Stimulated activated CD8-positive, alpha-beta memory T cell treated with anti-CD3 and anti-CD28 coated beads, Interleukin-7, amount 100 ng/mL, for 4 hours (primary cell): ENCODE data around the gene SLIT1.
"Not testable (repeated sequence)": the region's sequence is repeated elsewhere in the genome, so short reads cannot be mapped to it uniquely, and the experiment has no call there.

ENCODE experiments used
- DNase-seq, 2 donors: peaks; one replicate each; pipeline ENCODE4 v3.0.0-alpha.2; 2020; ENCODE audit warnings: low read depth in 2 of 2

SLIT1 gene

DNA sequence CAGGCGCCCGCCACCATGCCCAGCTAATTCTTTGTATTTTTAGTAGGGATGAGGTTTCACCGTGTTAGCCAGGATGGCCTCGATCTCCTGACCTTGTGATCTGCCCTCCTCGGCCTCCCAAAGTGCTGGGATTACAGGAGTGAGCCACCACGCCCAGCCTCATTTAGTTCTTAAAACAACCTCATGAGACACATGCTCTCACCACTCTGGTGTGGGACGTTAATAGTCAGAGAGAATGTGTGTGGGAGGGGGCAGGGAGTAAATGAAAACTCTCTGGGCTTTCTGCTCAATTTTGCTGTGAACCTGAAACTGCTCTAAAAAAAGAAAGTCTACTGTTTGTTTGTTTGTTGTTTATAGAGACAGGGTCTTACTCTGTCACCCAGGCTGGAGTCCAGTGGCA, 103.2 kb downstream of the SLIT1 start:
- DNase-seq, result not testable (repeated sequence)

DNA sequence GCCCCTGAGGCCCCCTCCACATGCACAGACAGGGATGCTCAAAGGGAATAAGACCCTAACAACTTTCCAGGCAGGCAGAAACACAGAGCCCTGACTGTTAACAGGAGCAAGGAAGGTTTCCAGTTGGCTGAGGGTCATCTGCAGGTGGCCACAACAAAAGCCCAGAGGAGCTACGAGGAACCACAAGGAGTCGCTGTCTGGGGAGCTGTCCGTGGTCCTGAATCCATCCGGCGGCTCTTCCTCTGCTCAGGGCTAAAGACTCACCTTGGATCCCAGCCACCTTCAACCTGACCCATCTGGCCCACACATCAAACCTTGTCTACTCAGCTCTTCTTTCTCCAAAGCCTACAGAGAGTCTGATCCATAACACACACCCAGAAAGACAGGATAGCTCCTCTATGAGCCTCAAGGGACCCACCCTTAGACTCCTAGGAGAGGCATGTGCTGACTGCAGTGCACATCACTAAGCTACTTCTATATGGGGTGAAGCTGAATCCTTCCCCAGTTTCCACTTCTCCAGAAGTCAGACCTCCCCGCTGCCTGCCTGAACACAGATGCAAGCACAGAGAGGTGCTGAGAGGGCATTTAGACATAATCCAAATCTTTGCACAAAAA, 104.0 kb downstream of the SLIT1 start:
- peak in 1 of 2 donors; percentile 17 for DNase-seq

DNA sequence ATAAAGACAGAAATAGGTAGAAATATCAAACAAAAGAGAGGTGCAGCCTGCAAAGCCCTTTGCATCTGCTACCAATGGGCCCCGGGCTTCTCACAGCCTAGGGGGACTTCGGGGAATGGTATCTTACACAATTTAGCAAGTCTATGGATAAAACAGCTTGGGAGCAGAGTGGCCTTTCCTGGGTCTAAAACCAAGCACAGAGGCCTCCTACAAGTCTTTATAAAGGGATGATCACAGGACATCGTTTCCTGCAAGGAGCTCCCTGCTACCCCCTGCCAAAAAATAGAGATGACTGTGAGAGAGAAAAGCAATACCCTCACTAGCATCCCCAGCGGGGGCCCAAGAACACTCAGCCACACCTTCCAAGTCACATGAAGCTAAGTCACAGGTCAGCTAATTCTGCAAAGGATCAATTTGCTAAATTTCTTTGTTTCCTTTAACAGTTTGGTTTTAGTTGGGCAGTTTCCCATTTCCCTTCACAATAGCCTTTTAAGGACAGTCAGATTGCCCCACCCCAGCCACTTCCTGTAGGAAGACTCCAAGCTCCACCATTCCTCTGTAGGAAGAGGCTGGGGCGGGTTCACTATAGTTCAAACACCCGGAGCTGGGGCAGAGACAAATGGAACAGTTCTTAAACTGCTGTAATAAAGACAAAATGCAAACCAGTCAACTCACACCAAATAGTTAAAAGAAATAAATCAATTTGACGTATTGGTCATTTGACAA, 105.5 kb downstream of the SLIT1 start:
- DNase-seq, result no peak

DNA sequence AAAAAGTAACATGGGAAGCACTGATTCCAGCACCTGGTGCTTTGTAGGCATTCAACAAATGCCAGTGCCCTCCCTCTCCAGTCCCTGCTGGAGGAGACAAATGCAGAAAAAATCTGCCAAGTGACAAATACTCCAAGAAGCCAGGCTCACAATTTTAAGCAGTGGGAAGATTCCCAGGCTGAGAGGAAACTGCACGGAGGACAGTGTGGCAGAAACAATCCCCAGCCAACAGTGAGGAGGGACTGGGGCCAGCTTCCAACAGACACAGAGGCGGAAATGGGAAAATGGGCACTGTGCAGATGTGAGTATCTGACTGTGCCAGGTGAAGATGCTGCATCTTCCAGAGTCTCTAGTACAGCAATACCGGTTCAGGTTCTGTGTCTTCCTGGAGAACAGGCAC, 106.3 kb downstream of the SLIT1 start:
- DNase-seq, result no peak

DNA sequence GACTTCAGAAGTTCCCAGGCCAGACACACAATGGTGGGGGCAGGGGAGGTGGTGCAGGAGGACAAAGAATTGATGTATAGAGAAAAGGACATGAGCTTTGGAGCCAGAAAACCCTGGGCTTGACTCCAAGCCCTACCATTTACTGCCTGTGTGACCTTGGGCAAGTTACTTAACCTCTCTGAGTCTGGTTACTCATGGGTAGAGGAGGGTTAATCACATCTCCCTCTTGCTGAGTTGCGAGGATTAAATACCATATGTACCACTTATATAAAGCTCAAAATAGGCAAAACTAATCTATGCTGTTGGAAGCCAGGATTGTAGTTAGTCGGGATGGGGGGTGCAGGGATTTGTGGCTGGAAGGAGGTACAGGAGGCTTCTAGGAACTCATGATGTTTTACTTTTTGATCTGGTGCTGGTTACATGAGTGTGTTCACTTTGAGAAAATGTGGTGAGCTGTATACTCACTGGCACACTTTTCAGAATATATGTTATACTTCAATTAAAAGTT, 106.8 kb downstream of the SLIT1 start:
- DNase-seq, result no peak

DNA sequence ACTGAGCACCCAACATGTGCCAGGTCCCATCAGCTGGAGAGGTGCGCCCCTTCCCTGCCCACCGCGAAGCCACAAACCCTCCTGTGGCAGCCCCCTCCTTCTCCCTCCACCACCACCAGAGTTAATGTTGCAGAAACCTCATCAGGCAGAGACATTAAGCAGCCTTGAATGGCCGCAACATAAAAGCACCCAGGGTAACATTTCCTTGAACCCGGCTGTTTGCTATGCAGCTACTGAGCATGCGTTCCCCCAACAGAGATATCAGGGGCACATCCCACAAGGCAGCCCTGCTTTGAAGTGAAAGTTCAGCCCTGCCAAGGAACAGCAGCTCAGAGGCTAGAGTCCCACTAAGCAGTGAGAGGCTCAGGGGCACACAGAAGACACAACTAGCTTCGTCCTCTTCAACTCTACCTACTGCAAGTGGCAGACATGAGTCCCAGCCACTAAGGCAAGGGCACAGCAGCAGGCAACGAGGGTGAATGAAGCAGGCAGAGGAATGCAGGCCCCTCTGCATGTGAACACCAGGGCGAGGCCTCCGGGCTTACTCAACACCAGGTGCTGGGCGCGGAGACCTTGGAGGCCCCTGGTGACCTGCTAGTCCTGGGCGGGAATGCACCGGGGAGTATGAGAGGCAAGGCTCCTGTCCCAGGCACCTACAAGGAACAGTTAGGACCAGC, 107.4 kb downstream of the SLIT1 start:
- DNase-seq, result no peak

DNA sequence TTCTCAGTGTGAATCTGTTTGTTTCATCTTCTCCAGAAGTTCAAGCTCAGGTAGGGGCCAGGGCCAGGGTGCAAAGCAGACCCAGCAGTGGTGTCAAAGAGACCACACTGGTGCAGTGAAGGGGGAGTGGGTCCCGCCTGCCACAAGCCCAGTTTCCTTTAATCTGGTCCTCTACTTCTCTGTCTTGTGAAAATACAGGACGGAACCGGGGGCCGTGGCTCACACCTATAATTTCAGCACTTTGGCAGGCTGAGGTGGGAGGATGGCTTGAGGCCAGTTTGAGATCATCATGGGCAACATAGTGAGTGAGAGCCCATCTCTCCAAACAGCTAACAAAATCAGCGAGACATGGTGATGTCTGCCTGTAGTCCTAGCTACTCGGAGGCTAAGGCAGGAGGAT, 109.0 kb downstream of the SLIT1 start:
- no peak for DNase-seq

DNA sequence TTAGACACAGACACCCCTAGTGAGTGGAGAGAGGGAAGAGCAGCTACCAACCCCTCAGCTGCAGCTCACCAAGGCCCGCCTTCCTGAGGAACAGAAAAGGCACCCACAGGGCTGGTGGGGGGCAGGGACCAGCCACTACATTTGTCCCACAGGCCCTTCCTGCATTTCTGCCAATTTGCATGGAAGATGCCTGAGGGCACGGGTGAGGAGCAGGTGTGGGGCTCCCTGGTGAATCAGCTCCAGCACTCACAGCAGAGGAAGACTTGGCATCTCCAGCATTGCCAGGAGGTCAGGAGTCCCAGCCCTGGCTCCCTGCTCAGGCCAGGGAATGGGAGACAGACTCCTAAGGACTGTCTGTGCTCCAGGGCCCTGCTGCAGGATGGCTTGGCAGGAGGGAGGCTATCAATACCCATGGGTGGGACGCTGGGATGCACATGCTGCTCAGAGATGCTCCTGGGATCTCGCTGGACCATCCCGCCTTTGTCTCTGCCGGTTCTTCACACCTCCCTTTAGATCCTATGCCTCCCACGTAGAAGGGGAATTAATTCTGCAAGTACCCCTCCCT, 109.7 kb downstream of the SLIT1 start:
- DNase-seq, result no peak

DNA sequence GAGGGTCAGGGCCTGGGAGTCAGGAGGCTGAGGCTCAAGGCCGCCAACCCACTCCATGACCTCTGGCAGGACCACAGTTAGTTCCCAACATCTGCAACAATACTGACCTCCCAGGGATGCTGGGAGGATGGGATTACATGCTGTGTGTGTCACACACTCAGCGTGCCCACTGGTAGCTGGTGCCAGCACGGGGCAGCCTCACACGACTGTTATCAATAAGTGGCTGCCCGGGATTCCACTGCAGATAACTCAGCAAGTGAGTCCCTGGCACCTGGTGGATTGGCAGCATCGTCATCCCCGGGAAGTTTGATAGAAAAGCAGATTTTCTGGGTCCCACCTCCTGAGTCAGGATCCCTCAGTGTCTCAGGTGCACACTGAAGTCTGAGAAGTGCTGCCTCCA, 110.3 kb downstream of the SLIT1 start:
- no peak for DNase-seq

DNA sequence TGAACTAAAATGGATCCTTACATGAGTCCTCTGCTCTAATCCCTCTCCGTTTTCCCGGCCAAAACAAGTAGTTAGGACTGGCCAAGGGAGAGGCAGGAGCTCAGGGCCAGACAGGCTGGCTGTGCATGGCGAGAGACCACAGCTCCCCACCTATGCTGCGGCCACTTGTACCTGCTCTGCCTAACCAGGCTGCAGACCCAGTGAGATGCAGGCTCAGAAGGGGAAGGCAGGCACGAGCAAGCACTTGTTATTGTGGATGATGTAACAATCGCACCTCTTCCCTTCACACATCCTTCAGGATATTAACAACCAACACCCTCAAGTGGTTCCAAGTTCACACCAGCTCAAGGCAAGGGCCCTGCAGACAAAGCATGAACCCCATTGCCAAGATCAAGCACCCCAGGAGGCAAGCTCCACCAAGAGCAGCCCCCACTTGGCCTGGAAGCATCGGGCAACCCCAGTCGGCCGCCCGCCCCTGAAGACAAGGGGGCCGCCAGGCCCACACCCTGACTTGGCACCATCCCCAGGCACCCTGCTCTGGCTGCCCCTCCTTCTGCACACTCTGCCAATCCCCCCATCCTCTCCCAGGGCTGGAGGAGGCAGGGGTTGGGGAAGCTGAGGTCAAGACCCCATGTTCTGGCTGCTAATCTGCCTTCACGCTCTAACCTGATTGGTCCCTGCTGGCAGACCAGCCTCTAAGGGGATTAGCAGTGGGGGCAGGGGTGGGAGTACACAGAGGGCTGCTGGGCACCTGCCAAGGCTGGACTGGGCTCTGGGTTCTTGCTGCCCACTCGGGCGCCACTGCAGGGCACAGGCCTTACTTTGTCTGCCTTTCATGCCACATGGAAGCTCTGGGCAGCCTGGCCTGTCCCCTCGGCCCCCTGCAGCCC, 111.3 kb downstream of the SLIT1 start:
- DNase-seq, result no peak

DNA sequence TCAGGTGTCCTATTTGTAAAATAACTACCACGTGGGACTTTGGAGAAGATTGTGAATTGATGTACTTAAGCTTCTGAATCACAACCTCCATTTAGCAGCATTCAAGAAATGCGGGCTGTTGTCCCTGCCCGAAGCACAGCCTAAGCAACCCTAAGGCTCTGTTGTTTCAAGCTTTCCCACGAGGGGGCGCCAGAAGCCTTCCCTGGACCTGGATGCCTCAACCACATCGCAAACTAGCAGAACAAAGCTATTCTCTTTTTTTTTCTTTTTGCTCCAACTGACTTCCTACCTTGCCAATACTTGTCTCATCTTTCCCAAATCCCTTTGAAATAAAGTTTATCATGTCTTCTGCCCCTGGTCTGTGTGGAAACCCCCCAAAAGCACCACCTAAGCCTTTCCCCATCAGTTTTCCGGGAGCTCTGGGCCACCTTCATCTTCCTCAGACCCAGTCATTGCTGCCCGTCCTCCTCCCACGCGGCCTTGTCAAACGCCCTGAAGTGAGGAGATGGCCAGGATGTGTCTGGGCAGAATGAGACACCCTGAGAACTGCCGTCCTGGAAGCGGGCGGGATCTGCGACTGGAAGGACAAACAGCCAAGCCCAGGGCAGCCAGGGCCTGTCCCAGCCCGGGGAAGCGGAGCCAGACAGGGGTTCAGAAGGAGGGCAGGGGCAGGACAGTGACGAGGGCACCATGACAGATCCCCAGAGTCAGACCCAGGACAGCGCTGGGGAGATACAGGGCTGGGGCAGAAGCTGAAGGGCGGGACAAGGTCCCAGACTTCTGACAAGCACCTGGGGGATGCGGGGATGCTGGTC, 112.7 kb downstream of the SLIT1 start:
- DNase-seq, result peak; percentile 50 to 67

DNA sequence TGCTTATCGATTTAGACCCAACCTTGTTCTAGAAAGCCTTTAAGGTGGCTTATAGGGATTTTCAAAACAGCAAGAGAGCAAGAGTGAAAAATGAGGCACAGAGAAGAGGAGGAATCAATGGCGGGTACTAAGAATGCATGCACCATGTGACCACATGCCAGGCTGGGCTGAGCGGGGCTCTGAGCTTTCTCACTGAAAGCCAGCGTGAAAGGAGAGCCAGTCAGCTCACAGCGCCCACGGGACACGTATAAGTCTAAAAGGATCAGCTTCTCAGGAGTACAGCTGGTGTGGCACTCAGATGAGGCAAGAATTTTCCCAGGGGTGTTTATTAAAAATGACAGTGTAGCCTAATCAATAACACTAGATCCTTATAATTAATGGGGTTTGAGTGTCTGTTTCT, 114.3 kb downstream of the SLIT1 start:
- DNase-seq, result no peak

DNA sequence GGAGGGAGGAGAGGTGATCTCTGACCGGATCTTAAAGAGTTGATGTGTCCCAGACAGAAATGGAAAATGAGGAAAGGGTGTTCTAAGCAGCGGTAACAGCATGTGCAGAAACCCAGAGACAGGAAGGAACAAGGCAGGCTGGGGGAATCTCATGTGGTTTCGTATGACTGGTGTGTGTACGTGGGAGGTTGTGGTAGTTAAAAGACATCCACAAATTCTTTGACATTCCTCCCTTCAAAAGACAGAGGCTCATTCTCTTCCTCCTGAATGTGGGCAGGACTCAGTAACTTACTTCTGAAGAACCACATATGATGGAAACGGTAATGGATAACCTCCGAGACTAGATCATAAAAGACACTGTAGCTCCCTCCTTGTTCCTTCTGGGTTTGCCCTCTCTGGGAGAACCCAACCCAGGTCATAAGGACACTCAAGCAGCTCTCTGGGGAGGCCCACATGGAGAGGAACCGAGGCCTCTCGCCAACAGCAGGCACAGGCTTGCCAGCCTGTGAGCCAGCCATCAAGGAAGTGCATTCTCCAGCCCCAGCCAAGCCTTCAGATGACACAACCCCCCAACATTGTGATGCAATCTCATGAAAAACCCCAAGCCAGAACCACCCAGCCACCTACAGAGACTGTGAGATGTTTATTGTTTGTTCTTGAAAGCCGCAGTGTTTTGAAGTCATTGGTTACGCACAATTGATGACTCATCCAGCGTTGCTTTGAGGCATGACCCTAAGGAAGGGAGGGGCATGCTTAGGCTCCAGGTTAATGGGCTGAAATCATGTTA, 116.0 kb downstream of the SLIT1 start:
- DNase-seq, result no peak

DNA sequence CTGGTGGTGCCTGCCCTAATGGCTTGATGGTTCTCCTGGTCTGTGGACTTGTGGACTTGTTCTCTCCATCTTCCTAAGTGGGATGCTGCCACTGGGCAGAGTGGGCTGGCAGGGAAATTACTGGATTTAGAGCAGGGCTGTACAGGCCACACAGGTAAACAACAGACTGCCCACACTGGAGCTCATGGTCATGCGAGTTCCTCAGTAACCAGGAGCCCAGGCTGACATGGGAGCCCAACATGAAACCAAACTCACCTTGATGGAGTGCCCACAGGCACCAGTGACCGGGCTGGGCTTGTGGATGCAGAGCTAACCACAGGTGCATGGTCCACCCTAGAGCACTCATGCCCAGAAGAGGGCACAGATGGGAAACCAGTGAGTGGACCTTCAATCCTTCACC, 116.7 kb downstream of the SLIT1 start:
- DNase-seq, result no peak

DNA sequence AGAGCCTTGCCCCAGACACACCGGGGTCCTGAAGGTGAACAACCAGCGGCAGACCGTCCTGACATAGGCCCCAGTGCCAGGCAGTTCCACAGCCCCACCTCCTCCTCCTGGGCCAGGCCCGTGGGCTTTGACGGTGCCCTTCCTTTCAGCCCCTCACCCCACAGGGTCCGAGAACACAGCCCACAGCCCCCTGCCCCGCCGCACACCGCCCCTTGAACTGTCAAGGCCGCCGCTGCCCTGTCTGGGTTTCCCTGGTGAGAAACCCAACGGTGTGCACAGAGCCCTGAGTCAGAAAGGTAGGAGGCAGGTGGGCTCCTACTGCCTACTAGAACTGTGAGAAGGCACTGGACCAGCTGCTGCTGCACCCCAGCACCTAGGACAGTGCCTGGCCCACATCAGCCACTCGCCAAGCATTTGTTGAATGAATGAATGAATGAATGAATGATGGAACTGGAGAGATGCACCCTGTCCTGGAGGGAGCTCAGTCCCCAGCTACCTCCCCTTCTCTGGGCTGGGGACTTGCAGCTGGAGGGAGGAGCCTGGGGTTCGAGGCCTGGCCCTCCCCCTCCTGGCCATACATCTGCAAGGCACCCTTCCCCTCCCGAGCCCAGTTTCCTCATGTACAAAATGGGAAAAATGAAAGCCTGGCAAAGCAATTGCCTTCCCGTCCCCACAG, 117.9 kb downstream of the SLIT1 start:
- no peak for DNase-seq

DNA sequence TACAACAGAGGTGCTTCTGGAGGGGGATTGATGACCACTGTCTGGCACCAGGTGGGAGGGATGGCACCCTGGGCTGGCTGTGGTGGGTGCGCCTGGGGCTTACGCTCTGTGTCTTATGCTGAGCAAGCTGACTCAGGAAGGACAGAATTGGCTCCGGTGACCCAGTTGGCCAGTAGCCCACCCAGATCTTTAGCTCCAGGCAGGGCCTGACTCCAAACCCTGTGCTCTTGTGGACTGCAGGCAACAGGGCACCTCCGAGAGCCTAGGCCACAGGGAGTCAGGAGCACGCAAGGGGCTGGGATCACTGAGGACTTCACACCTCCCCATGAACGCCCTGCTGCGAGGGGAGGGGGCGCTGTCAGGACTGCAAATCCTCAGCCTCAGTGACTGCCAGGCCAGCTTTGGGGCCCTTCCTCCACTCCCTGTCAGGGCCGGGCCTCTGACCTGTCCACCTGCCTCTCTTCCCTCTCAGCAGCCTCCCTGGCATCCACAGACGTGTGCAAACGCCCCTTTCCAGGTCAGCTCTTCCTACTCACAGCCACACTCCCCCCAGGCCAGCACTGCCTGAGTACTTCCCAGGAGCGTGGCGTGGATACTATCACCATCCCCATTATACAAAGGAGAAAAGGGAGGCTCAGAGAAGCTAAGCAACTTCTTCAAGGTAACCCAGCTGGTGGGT, 118.7 kb downstream of the SLIT1 start:
- DNase-seq, result no peak

DNA sequence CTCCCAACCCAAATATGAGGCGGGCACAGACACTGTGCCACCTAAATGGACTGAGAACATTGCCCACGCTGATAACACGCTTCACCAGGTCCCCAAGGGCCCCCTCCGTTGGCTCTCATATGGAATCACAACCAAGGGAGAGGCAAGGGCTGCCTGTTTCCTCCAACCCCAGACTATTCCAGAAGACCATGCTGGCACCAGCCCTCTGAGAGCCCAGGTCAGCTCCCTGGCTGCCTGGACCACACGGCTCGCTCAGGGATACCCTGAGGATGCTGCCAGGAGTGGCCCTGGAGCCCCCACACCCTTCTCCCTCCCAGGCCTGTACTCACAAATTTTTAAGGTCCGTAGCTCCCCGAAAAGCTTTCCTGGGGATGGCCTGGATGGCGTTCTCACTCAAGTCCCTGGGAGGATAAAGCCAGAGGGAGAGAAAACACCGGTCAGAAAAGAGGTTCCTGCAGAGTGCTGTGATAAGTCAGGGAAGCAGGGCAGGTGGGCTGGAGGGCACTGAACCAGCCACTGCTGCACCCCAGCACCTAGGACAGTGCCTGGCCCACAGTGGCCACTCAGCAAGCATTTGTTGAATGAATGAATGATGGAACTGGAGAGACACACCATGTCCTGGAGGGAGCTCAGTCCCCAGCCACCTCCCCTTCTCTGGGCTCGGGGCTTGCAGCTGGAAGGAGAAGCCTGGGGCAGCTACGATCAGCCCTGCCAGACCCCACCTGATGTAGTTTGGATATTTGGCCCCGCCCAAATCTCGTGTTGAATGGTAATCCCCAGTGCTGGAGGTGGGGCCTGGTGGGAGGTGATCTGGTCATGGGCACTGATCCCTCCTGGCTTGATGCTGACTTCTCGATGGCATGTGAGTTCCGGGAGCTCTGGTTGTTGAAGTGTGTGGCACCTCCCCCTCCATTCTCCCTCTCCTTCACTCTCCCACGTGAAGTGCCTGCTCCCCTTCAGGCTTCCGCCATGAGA, 119.8 kb downstream of the SLIT1 start:
- DNase-seq, result no peak

DNA sequence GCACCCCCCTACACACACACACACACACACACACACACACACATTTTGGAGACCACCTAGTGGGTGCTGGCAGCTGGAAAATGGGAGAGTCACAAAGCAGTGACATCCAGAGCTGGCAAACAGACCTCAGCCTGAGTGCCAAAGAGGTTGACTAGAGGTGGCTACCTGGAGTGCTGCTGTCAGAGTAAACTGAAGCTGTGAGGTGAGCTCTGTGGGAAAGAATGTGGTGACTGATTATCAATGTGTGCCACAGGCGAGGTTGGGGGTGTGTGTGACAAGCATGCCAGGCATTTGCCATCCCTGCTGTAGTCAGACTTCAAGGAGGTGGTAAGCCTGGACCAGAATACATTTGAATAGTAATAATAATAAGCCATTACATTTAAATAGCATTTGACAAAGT, 120.6 kb downstream of the SLIT1 start:
- no peak for DNase-seq
